Endothelial cell of umbilical vein (primary cell): ENCODE results near the gene RHOB. TPM values are rescaled to one million over a fixed set of nuclear protein-coding genes. Genes with fewer than 3 reads are reported as not detected.

Experiments
- BruUV-seq: library from RNA; stranded (reverse); fragments of 400-500 nt; replicated peaks from 2 replicates; lab custom pipeline; 2021; lab: Mats Ljungman, UMichigan
- CTCF ChIA-PET: fragments of 300-600, 350-600 bp; sonication (Branson Sonifier 250); formaldehyde crosslinking; loops from one replicate; lab custom pipeline; 2021; ENCODE audit warnings: antibody characterized with exemption, inconsistent platforms; lab: Charles Lee
- POLR2A ChIA-PET: fragments of 300-600, 350-600 bp; sonication (Branson Sonifier 250); formaldehyde crosslinking; loops from one replicate; lab custom pipeline; 2021; ENCODE audit warnings: antibody characterized with exemption, inconsistent platforms; lab: Charles Lee
- DNase-seq: peaks from one replicate; pipeline ENCODE4 v3.0.0-alpha.2; 2011; ENCODE audit warnings: low read depth, low spot score
- FAIRE-seq: peaks from 2 replicates; lab custom pipeline; 2011; peaks lifted over from hg19 to GRCh38; lab: Jason Lieb, UNC
- H2AFZ ChIP-seq: 2 replicates; pipeline ENCODE4 v1.6.0; 2012; ENCODE audit warnings: low read depth, low read length, control low read depth, inconsistent platforms
- H3K27ac ChIP-seq: 2 replicates; pipeline ENCODE4 v1.5.1; 2011; ENCODE audit warnings: low read depth, mild to moderate bottlenecking, control low read depth, low read length, moderate library complexity; ENCODE audit not compliant: insufficient read depth
- H3K27me3 ChIP-seq, 2 experiments: 2 replicates each; pipeline versions ENCODE4 v1.6.0 to v1.6.1; 2011; ENCODE audit warnings: low read length in 2 of 2, mixed read lengths in 1 of 2; ENCODE audit not compliant: control insufficient read depth in 2 of 2, insufficient read depth in 2 of 2
- H3K36me3 ChIP-seq, 2 experiments: 2 replicates in 1 of 2; 3 replicates in 1 of 2; pipeline ENCODE4 v1.5.1; 2011; ENCODE audit warnings: low read length in 2 of 2, mild to moderate bottlenecking in 1 of 2, moderate library complexity in 1 of 2; ENCODE audit not compliant: control insufficient read depth in 2 of 2, insufficient read depth in 2 of 2; ENCODE audit errors: extremely low read depth in 1 of 2
- H3K4me1 ChIP-seq: 3 replicates; pipeline ENCODE4 v1.5.1; 2011; ENCODE audit warnings: mild to moderate bottlenecking, low read length; ENCODE audit not compliant: control insufficient read depth, insufficient read depth; ENCODE audit errors: extremely low read depth
- H3K4me2 ChIP-seq: 2 replicates; pipeline ENCODE4 v1.6.1; 2011; ENCODE audit warnings: low read length, control low read depth, mixed read lengths; ENCODE audit not compliant: insufficient read depth
- H3K4me3 ChIP-seq, 3 experiments: fragments of 200-600 bp in 1 of 3; sonication (generic), shearing (Covaris generic) in 1 of 3; replicated peaks in 1 of 3; 2 replicates each; pipeline ENCODE4 v1.5.1; 2011 to 2016; ENCODE audit warnings: control low read depth in 3 of 3, low read length in 3 of 3, mild to moderate bottlenecking in 2 of 3, inconsistent platforms in 1 of 3, low read depth in 1 of 3, moderate library complexity in 1 of 3; ENCODE audit not compliant: insufficient read depth in 1 of 3
- H3K79me2 ChIP-seq: 2 replicates; pipeline ENCODE4 v1.6.0; 2012; ENCODE audit warnings: low read length, inconsistent platforms; ENCODE audit not compliant: control insufficient read depth, insufficient read depth
- H3K9ac ChIP-seq: replicated peaks from 2 replicates; pipeline ENCODE3; 2011; ENCODE audit warnings: low read length, control low read depth; ENCODE audit not compliant: insufficient read depth; ENCODE audit errors: extremely low read depth
- H3K9me1 ChIP-seq: replicated peaks from 3 replicates; pipeline ENCODE4 v1.6.0; 2011; ENCODE audit warnings: mild to moderate bottlenecking, low read length; ENCODE audit not compliant: control insufficient read depth, insufficient read depth; ENCODE audit errors: extremely low read depth
- H3K9me3 ChIP-seq: replicated peaks from 2 replicates; pipeline ENCODE4 v1.5.1; 2012; ENCODE audit warnings: low read length, inconsistent platforms; ENCODE audit not compliant: control insufficient read depth, insufficient read depth
- H4K20me1 ChIP-seq: replicated peaks from 2 replicates; pipeline ENCODE3; 2011; ENCODE audit warnings: mild to moderate bottlenecking, low read length; ENCODE audit not compliant: control insufficient read depth, insufficient read depth; ENCODE audit errors: extremely low read depth
- EZH2 ChIP-seq: IDR thresholded peaks from 2 replicates; pipeline ENCODE4 v1.6.1; 2012; ENCODE audit warnings: borderline replicate concordance, low read depth, mild to moderate bottlenecking, moderate library complexity, low read length, inconsistent platforms; ENCODE audit not compliant: severe bottlenecking
- FOS ChIP-seq: IDR thresholded peaks from 2 replicates; pipeline ENCODE4 v1.6.1; 2011; ENCODE audit warnings: mild to moderate bottlenecking, low read length, moderate library complexity, borderline replicate concordance; ENCODE audit not compliant: insufficient read depth
- GATA2 ChIP-seq: IDR thresholded peaks from 2 replicates; pipeline ENCODE4 v1.7.0; 2011; ENCODE audit warnings: low read depth, mild to moderate bottlenecking, moderate library complexity, mixed read lengths, low read length; ENCODE audit not compliant: insufficient read length, insufficient read depth
- JUN ChIP-seq: IDR thresholded peaks from 2 replicates; pipeline ENCODE4 v1.6.1; 2011; ENCODE audit warnings: borderline replicate concordance, low read depth; ENCODE audit not compliant: insufficient read length, insufficient read depth
- MAX ChIP-seq: IDR thresholded peaks from 2 replicates; pipeline ENCODE4 v1.6.1; 2011; ENCODE audit not compliant: insufficient read depth, insufficient read length
- MYC ChIP-seq: IDR thresholded peaks from one replicate; pipeline ENCODE4 v1.6.1; 2011; ENCODE audit warnings: mild to moderate bottlenecking, low read depth, low read length
- POLR2A ChIP-seq: IDR thresholded peaks from 2 replicates; pipeline ENCODE4 v1.6.1; 2012; ENCODE audit warnings: low read depth, mild to moderate bottlenecking, control low read depth, low read length
- POLR2AphosphoS5 ChIP-seq: IDR thresholded peaks from 2 replicates; pipeline ENCODE4 v1.6.1; 2012; ENCODE audit warnings: low read depth, mild to moderate bottlenecking, control low read depth, low read length, moderate library complexity; ENCODE audit not compliant: insufficient read depth
- dilution Hi-C: fragments of 300-500 bp; cut with MboI; formaldehyde crosslinking; loops from one replicate; pipeline ENCODE4 v1.15.0; 2019; ENCODE audit warnings: low sequenced_read_pairs; ENCODE audit not compliant: extremely low pct_ligation_motif_present
- intact Hi-C: fragments of 100-400 bp; cut with micrococcal nuclease; formaldehyde crosslinking; loops from one replicate; pipeline ENCODE4 v1.10.0; 2022
- polyA plus RNA-seq, 4 experiments: library from polyadenylated mRNA; depleted of rRNA in 3 of 4; stranded (reverse) in 3 of 4; unstranded in 1 of 4; fragments of >200 nt; gene quantifications; 2 replicates each; pipeline versions ENCODE4 v1.2.1 to v1.2.3, GENCODE V29; 2011 to 2012; ENCODE audit warnings: missing spikeins in 1 of 4
- total RNA-seq: library from RNA; stranded (reverse); gene quantifications from 2 replicates; pipeline ENCODE4 v1.2.3, GENCODE V29; 2021
- TF ChIP-seq, protein P1 (sequence below), 2 donors: IDR thresholded peaks; 1 replicate in 1 of 2; 2 replicates in 1 of 2; pipeline ENCODE4 v1.5.1; 2011; ENCODE audit warnings: low read length in 2 of 2, mild to moderate bottlenecking in 2 of 2, moderate library complexity in 2 of 2, control low read depth in 1 of 2, inconsistent platforms in 1 of 2, low read depth in 1 of 2; ENCODE audit not compliant: insufficient read depth in 1 of 2; ENCODE audit errors: extremely low read depth in 1 of 2

RHOB gene
- total and polyA plus RNA-seq, 2 donors (not counting 3 experiments of a cell fraction or from before 2014, with no cell fraction given): 830 to 1,101 TPM

DNA sequence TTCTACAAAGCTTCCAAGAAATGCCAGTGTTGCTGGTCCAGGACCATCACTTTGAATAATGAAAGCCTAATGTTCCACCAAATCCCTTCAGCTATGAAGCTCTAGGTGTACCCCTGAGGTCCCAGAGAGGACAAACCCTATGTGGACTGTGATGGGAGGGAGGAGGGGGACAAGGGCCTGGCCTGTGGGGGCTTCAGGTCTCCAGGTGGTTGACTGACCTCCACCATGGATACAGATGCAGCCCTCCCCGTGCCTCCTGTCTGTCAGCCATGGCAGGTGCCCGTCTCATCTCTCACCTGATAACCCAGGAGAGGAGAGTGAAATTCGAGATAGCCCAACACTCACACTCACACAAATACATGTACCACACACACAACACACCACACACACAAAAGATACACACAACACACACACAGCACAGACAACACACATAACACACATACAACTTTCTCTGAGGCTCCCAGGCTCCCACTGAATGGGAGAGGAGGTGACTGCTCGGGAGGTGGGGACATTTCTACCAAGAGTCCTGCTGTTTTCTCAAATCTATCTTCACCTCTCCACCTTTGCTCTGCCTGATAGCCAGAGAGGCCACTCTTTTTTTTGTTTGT lies 12.8 kb upstream of the RHOB start:
- DNase-seq (no peak), FAIRE-seq (no peak)
- BruUV-seq: no TSS peak
- H3K79me2 ChIP-seq: no peaks in the 10 kb centered on the region
- no peak overlapping the region for H3K27ac ChIP-seq
- no peaks in the 10 kb centered on the region for H3K9me3 ChIP-seq
- H3K36me3 ChIP-seq: no peaks in the 10 kb centered on the region
- peaks cover 4 to 9% of the 10 kb centered on the region in 2 experiments for H3K27me3 ChIP-seq
- no peaks in the 10 kb centered on the region for H3K9me1 ChIP-seq
- H3K4me3 ChIP-seq: no peak overlapping the region
- TF ChIP-seq EZH2 (no peak), FOS (no peak), POLR2AphosphoS5 (no peak), MYC (no peak), MAX (no peak), POLR2A (no peak), JUN (no peak), GATA2 (no peak)
- TF ChIP-seq, protein P1, sequence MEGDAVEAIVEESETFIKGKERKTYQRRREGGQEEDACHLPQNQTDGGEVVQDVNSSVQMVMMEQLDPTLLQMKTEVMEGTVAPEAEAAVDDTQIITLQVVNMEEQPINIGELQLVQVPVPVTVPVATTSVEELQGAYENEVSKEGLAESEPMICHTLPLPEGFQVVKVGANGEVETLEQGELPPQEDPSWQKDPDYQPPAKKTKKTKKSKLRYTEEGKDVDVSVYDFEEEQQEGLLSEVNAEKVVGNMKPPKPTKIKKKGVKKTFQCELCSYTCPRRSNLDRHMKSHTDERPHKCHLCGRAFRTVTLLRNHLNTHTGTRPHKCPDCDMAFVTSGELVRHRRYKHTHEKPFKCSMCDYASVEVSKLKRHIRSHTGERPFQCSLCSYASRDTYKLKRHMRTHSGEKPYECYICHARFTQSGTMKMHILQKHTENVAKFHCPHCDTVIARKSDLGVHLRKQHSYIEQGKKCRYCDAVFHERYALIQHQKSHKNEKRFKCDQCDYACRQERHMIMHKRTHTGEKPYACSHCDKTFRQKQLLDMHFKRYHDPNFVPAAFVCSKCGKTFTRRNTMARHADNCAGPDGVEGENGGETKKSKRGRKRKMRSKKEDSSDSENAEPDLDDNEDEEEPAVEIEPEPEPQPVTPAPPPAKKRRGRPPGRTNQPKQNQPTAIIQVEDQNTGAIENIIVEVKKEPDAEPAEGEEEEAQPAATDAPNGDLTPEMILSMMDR (IDR thresholded peaks at IDR 0.05; ENCODE audit: extremely low read depth in 1 of 2, insufficient read depth in 1 of 2, low read depth in 1 of 2, low read length in 2 of 2): no peak
- H3K9ac ChIP-seq: no peak overlapping the region
- H2AFZ ChIP-seq: no peak overlapping the region
- no peak overlapping the region for H3K4me2 ChIP-seq
- intact Hi-C loops (no loop called here), dilution Hi-C loops (no loop called here)
- POLR2A ChIA-PET: no interaction called here
- peaks cover 9% of the 10 kb centered on the region for H3K4me1 ChIP-seq
- CTCF ChIA-PET: interaction anchor here (1.1 to 2.7 kb wide), 2 partner anchors 11 to 24 kb away, joined by 4 to 22 read pairs; no protein-coding TSS in a partner anchor
- H4K20me1 ChIP-seq: no peaks in the 10 kb centered on the region
